Measurements from ENCODE around the gene AIMP1.
"Not testable (repeated sequence)": the region's sequence is repeated elsewhere in the genome, so short reads cannot be mapped to it uniquely, and the experiment has no call there.

The AIMP1 gene

GRCh38 chr4:106353786-106354185, 37.4 kb downstream of the AIMP1 start:
- DNase-seq = no peak

- no peak for DNase-seq
Measured at GRCh38 chr4:106355193-106355592, 38.8 kb downstream of the AIMP1 start.

GRCh38 chr4:106358899-106359298, 42.5 kb downstream of the AIMP1 start:
- DNase-seq = no peak

GRCh38 chr4:106362086-106362825, 45.9 kb downstream of the AIMP1 start:
- no peak for DNase-seq

GRCh38 chr4:106364282-106364681, 47.9 kb downstream of the AIMP1 start:
- DNase-seq = no peak

- no peak for DNase-seq
Measured at GRCh38 chr4:106365613-106366012, 49.3 kb downstream of the AIMP1 start.

- no peak for DNase-seq
Measured at GRCh38 chr4:106366026-106366425, 49.7 kb downstream of the AIMP1 start.

- DNase-seq = no peak
Measured at GRCh38 chr4:106367072-106367471, 50.7 kb downstream of the AIMP1 start.

- DNase-seq = no peak
Measured at GRCh38 chr4:106368678-106369077, 52.3 kb downstream of the AIMP1 start, which contains the start of gene GIMD1. GIMD1 (minus strand) TSS chr4:106368778; CDS start chr4:106367435, 1,343 bp downstream.

- DNase-seq = no peak
Measured at GRCh38 chr4:106369456-106370060, 53.2 kb downstream of the AIMP1 start.

GRCh38 chr4:106370214-106370613, 53.9 kb downstream of the AIMP1 start:
- DNase-seq = no peak

GRCh38 chr4:106371161-106371560, 54.8 kb downstream of the AIMP1 start:
- DNase-seq = no peak

GRCh38 chr4:106373026-106373425, 56.7 kb downstream of the AIMP1 start:
- DNase-seq = no peak

GRCh38 chr4:106380179-106380578, 63.8 kb downstream of the AIMP1 start:
- DNase-seq = no peak

GRCh38 chr4:106384878-106385277, 68.5 kb downstream of the AIMP1 start:
- no peak for DNase-seq

- no peak for DNase-seq
Measured at GRCh38 chr4:106385853-106386393, 69.6 kb downstream of the AIMP1 start.

- no peak for DNase-seq
Measured at GRCh38 chr4:106395582-106395981, 79.2 kb downstream of the AIMP1 start.

- DNase-seq = not testable (repeated sequence)
Measured at GRCh38 chr4:106398898-106399297, 82.5 kb downstream of the AIMP1 start.
